ENCODE results near the gene FOXL1.

FOXL1 gene

GRCh38 chr16:86566966-86567700 is 11.2 kb upstream of the FOXL1 start (continued):
- TF ChIP-seq HOXA7 (CRISPR knock-in tag; IDR thresholded peaks at IDR 0.05; ENCODE audit: borderline replicate concordance): no peak
- peak; percentile 86 for TF ChIP-seq ZNF398 (tag by site-specific recombination; IDR thresholded peaks at IDR 0.05)
- TF ChIP-seq KLF8 (tag by site-specific recombination; IDR thresholded peaks at IDR 0.05): no peak
- TF ChIP-seq ZNF664 (tag by site-specific recombination; IDR thresholded peaks at IDR 0.05): no peak
- no peak for TF ChIP-seq IKZF3 (tag by site-specific recombination; IDR thresholded peaks at IDR 0.05)
- TF ChIP-seq ZBTB48 (tag by site-specific recombination; IDR thresholded peaks at IDR 0.05): no peak; the same call in 1 of the 2 replicates
- no peak for TF ChIP-seq HOXD13 (CRISPR knock-in tag; IDR thresholded peaks at IDR 0.05; ENCODE audit: borderline replicate concordance)
- TF ChIP-seq ZNF449 (tag by site-specific recombination; IDR thresholded peaks at IDR 0.05): peak; percentile 69; the same call in 1 of the 2 replicates
- TF ChIP-seq ZNF335 (tag by site-specific recombination; conservative IDR thresholded peaks at IDR 0.05): peak; percentile 95
- no peak for TF ChIP-seq ZNF510 (tag by site-specific recombination; IDR thresholded peaks at IDR 0.05; ENCODE audit: insufficient replicate concordance)
- no peak for TF ChIP-seq ZNF571 (tag by site-specific recombination; IDR thresholded peaks at IDR 0.05)
- TF ChIP-seq ZNF791 (tag by site-specific recombination; IDR thresholded peaks at IDR 0.05): no peak
- TF ChIP-seq CTCF (tag by site-specific recombination; IDR thresholded peaks at IDR 0.05): peak; percentile 67; the same call in 1 of the 2 replicates
- TF ChIP-seq ZNF600 (tag by site-specific recombination; IDR thresholded peaks at IDR 0.05): peak; percentile 77
- TF ChIP-seq RBAK (tag by site-specific recombination; IDR thresholded peaks at IDR 0.05): no peak
- TF ChIP-seq ZNF658 (tag by site-specific recombination; IDR thresholded peaks at IDR 0.05): no peak
- no peak for TF ChIP-seq ZNF514 (tag by site-specific recombination; IDR thresholded peaks at IDR 0.05)
- TF ChIP-seq KLF9 (tag by site-specific recombination; IDR thresholded peaks at IDR 0.05; ENCODE audit: low read depth): no peak
- TF ChIP-seq ZBTB20 (tag by site-specific recombination; IDR thresholded peaks at IDR 0.05): peak; percentile 70; the same call in 1 of the 2 replicates
- TF ChIP-seq WT1 (tag by site-specific recombination; IDR thresholded peaks at IDR 0.05): no peak
- no peak for TF ChIP-seq ZNF610 (tag by site-specific recombination; IDR thresholded peaks at IDR 0.05; ENCODE audit: borderline replicate concordance)
- no peak for TF ChIP-seq ZNF404 (tag by site-specific recombination; IDR thresholded peaks at IDR 0.05)
- no peak for TF ChIP-seq ZNF549 (tag by site-specific recombination; IDR thresholded peaks at IDR 0.05)
- TF ChIP-seq ZNF626 (tag by site-specific recombination; IDR thresholded peaks at IDR 0.05): no peak
- 0 out of 2 replicates have a peak, but pooled peaks have one; percentile 15 for TF ChIP-seq PRDM10 (tag by site-specific recombination; IDR thresholded peaks at IDR 0.05)
- peak; percentile 55; the same call in 1 of the 2 replicates for TF ChIP-seq GLIS2 (tag by site-specific recombination; IDR thresholded peaks at IDR 0.05)
- TF ChIP-seq ZBTB10 (tag by site-specific recombination; IDR thresholded peaks at IDR 0.05): no peak
- TF ChIP-seq SCRT2 (tag by site-specific recombination; IDR thresholded peaks at IDR 0.05): no peak

Measured in HEK293 (cell line).